HuH-7 (cell line): ENCODE measurements around the gene PAFAH2.

Experiments
- DNase-seq: peaks from one replicate; pipeline ENCODE4 v3.0.0; 2011; ENCODE audit warnings: low spot score

PAFAH2 gene

GRCh38 chr1:26031196-26031595 is 33.3 kb upstream of the PAFAH2 start:
- no peak for DNase-seq

GRCh38 chr1:26029864-26030481 is 32.1 kb upstream of the PAFAH2 start:
- no peak for DNase-seq

GRCh38 chr1:26029054-26029863 is 31.4 kb upstream of the PAFAH2 start:
- DNase-seq = no peak

GRCh38 chr1:26028490-26028980 is 30.7 kb upstream of the PAFAH2 start:
- DNase-seq = no peak

- DNase-seq = no peak
These were observed 30.0 kb upstream of the PAFAH2 start for GRCh38 chr1:26027716-26028489.

GRCh38 chr1:26025517-26025916 is 27.7 kb upstream of the PAFAH2 start:
- DNase-seq = no peak

- DNase-seq = no peak
These were observed 27.2 kb upstream of the PAFAH2 start for GRCh38 chr1:26025060-26025459.

- no peak for DNase-seq
These were observed 26.0 kb upstream of the PAFAH2 start for GRCh38 chr1:26023826-26024225.

GRCh38 chr1:26023009-26023408 is 25.1 kb upstream of the PAFAH2 start:
- DNase-seq = no peak

GRCh38 chr1:26022404-26022779 is 24.5 kb upstream of the PAFAH2 start:
- no peak for DNase-seq

- no peak for DNase-seq
These were observed 24.0 kb upstream of the PAFAH2 start, which contains the start of gene EXTL1 for GRCh38 chr1:26021647-26022403. EXTL1 (plus strand) TSS chr1:26021775; CDS start chr1:26022647, 872 bp downstream.

GRCh38 chr1:26020941-26021646 is 23.2 kb upstream of the PAFAH2 start:
- no peak for DNase-seq

- DNase-seq = no peak
These were observed 22.5 kb upstream of the PAFAH2 start for GRCh38 chr1:26020330-26020768.

GRCh38 chr1:26019641-26020315 is 21.9 kb upstream of the PAFAH2 start:
- DNase-seq = no peak

- no peak for DNase-seq
These were observed 19.7 kb upstream of the PAFAH2 start for GRCh38 chr1:26017606-26018005.

GRCh38 chr1:26016953-26017545 is 19.2 kb upstream of the PAFAH2 start:
- no peak for DNase-seq

GRCh38 chr1:26016258-26016952 is 18.5 kb upstream of the PAFAH2 start:
- no peak for DNase-seq

- no peak for DNase-seq
These were observed 17.5 kb upstream of the PAFAH2 start for GRCh38 chr1:26015358-26015757.

- DNase-seq = no peak
These were observed 16.3 kb upstream of the PAFAH2 start for GRCh38 chr1:26014179-26014578.

- DNase-seq = no peak
These were observed 15.0 kb upstream of the PAFAH2 start for GRCh38 chr1:26012864-26013263.
